GM10847 (cell line): ENCODE results near the gene RNASE9.

Experiments used
- POLR2A ChIP-seq: IDR thresholded peaks from 2 replicates; pipeline ENCODE4 v1.6.1; 2011; ENCODE audit not compliant: insufficient read length; ENCODE audit errors: extremely low read depth

The RNASE9 gene

DNA sequence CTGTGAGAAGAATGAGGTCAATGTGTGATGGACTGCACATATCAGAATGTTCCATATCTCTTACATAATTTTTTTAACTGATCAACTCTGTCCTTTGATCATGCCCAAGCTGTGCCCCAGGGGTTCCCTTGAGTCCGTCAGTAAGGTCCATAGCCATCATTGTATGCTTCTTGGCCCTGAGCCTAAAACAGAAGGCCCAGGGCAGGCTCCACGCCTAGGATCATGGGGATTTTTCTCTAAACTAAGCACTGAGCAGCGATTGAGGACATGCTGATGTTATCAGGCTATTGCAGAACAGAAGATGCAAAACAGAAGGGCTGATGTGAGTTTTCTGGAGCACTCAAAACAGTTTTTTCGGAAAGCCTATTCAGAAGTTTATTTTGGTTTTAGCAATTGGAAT is 20.9 kb downstream of the RNASE9 start:
- no peak for TF ChIP-seq POLR2A

DNA sequence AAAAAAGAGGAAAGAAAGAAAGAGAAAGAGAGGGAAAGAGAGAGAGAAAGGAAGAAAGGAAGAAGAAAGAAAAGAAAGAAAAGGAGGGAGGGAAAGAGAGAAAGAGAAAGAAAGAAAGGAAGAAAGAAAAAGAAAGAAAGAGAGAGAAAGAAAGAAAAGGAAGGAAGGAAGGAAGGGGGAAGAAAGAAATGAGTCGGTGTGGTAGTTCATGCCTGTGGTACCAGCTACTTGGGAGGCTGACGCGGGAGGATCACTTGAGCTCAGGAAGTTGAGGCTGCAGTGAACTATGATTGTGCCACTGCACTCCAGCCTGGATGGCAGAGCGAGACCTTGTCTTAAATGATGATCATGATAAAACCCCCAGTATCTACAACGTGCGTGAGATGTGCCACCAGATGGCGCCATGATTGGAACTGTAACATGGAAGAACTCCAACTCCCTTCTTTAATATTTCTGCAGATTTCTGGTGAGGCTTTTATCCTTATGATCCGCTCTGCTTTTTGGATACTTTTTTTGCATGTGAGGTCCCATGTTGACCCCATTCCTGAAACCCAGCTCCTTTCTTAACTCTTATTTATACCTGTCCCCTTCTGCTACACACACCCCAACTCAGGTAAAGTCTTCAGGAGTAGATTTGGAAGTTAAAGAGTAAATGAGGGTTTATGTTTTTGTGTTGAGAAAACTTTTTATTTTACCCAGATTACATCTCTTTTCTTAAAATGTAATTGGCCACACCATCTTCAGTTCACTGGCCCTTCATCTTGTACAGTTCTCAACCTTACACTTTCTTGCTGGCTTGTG is 29.9 kb downstream of the RNASE9 start:
- TF ChIP-seq POLR2A = no peak

DNA sequence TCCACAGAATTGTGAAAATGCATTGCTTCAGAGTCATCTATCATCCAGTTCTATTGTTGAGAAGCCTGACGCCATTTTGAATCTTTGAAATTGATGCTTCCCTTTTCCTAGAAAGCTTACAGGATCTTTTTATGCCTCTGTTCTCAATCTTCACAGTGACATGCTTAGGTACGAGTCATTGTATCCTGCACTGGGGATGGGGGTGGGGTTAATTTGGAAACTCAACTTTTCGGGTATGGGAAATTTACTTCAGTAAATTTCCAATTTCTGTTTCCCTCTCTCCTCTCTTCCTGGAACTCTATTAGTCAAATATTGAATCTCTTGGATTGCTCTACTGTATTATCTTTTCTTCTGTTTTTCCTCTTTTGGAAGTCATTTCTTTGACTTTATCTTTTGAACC is 31.0 kb downstream of the RNASE9 start:
- TF ChIP-seq POLR2A = no peak

DNA sequence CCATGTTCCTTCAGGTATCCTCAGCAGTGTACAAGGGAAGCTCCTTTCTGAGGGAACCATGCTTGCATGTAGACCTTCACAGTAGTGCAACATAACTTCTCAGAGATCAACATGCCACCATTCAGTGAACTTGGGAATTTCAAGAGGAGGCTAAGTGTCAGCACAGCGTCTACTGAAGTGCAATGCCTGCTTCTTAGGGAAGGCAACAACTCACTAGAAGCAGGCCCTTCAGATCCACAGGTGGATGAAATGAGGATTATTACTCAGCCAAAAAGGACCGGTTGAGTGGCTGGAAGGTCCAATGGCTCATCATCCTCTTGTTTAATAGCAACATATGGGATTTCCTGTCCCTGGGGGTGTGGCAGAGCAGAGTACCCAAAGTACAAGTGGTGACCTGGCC is 36.8 kb downstream of the RNASE9 start:
- TF ChIP-seq POLR2A = no peak

DNA sequence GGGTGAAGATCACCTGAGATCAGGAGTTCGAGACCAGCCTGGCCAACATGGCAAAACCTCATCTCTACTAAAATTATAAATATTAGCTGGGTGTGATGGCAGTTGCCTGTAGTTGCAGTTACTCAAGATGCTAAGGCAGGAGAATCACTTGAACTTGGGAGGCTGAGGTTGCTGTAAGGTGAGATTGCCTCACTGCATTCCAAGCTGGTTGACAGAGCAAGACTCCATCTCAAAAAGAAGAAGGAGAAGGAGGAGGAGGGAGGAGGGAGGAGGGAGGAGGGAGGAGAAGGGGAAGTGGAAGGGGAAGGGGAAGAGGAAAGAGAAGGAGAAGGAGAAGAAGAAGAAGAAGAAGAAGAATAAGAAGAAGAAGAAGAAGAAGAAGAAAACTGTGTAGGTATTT is 38.5 kb downstream of the RNASE9 start:
- no peak for TF ChIP-seq POLR2A

DNA sequence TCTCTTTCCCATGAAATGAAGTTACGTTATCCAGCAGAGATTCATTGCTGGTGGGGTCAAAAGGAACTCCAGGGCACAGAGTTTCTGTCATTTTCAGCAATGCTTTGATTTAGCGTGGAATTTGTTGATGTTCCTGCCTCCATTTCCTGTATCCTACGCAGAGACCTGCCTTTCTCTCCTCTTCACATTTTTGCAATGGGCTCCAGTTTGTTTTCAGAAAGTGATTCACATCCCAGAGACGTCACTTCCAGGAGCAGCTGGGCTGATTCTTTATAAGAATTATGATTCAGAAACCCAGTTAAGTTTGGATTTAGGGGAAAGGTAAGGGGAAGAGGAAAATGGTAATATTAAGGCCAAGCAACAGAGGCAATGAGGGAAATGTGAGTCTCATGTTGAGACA is 43.9 kb downstream of the RNASE9 start:
- TF ChIP-seq POLR2A = no peak

DNA sequence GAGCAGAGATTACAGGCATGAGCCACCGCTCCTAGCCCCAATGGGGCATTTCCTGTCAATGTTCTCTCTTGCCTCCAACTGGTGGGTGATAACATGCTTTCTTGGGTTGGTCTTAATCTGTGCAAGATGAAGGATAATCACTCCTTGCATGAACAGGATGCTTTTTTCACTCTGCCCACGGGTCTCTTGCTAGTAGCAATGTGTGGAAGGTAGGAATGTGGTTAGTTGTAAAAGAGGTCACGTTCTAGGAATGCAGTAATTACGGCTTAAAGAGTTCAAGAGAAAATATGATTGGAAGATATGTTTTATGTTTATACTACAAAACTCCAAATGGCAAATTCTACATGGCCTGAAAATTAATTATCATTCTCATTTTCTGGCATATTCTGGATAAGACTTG is 45.0 kb downstream of the RNASE9 start:
- TF ChIP-seq POLR2A = no peak

DNA sequence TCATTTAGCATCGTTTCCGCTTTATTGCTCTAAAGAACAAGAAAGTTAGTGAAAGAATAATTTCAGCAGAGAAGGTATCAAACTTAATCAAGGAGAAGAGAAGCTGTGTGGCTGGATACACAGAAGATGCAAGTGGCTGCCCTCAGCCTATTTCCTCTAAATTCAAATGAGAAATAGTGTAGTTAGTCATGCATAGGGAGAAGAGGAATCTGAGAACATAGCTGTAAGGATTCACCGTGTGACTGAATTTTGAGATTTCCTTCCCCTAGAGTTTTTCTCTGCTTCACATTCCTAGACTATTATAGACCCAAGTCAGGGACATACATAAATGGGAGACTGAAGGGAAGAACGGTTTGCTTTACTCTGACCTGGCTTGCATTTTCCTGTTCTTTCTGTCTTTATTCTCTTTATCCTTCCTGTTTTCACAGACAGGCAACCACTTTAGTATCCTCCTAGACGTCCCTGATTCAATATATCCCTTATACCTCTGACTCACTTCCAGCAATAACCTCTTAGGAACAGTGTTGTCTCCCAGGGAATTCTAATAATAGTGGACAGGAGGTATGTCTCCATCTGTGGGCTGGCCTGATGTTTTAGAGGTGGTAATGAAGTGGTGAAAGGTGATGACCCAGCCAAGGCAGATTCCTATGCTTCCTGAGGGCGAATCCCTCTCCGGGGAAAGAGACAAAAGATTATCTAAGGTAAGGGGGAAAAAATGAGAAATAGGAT is 48.5 kb downstream of the RNASE9 start:
- no peak for TF ChIP-seq POLR2A

DNA sequence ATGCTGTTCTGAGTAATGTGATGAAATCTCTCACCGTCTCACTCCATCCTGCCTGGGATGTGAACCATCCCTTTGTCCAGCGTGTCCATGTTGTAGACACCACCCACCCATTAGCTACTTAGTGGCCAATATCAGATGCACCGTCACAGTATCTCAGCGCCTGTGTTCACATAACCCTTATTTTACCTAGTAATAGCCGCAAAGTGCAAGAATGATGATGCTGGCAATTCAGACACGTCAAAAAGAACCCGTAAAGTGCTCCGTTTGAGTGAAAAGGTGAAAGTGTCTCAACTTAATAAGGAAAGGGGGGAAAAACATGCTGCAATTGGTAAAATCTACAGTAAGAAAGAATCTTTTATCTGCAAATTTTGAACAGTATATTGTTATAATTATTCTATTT is 52.5 kb downstream of the RNASE9 start:
- no peak for TF ChIP-seq POLR2A
